HG03442 (cell line): Measurements from ENCODE around the gene IFT122.

ENCODE experiments used
- ATAC-seq: cut with Tn5 transposase; IDR thresholded peaks from one replicate; pipeline ENCODE4 v1.9.1; 2021; ENCODE audit warnings: mild to moderate bottlenecking, moderate library complexity; ENCODE audit not compliant: unreplicated experiment

The IFT122 gene

GRCh38 chr3:129413687-129414506 lies 26.1 kb upstream of the IFT122 start:
- peak; percentile 90 for ATAC-seq

GRCh38 chr3:129415378-129415777 lies 24.6 kb upstream of the IFT122 start:
- no peak for ATAC-seq

- no peak for ATAC-seq
Measured at GRCh38 chr3:129415830-129416229, 24.2 kb upstream of the IFT122 start.

GRCh38 chr3:129416415-129416814 lies 23.6 kb upstream of the IFT122 start:
- no peak for ATAC-seq

GRCh38 chr3:129417326-129417725 lies 22.7 kb upstream of the IFT122 start:
- no peak for ATAC-seq

GRCh38 chr3:129418041-129418973 lies 21.7 kb upstream of the IFT122 start:
- ATAC-seq: no peak

- no peak for ATAC-seq
Measured at GRCh38 chr3:129419476-129419875, 20.5 kb upstream of the IFT122 start.

GRCh38 chr3:129421236-129421883 lies 18.7 kb upstream of the IFT122 start:
- ATAC-seq: no peak

GRCh38 chr3:129421988-129422745 lies 17.9 kb upstream of the IFT122 start:
- no peak for ATAC-seq

- no peak for ATAC-seq
Measured at GRCh38 chr3:129422897-129423296, 17.1 kb upstream of the IFT122 start.

- peak; percentile 58 for ATAC-seq
Measured at GRCh38 chr3:129424185-129424841, 15.7 kb upstream of the IFT122 start.

GRCh38 chr3:129425213-129425612 lies 14.8 kb upstream of the IFT122 start:
- ATAC-seq: no peak

GRCh38 chr3:129425619-129426018 lies 14.4 kb upstream of the IFT122 start:
- ATAC-seq: no peak

GRCh38 chr3:129428007-129428375 lies 12.0 kb upstream of the IFT122 start:
- no peak for ATAC-seq

GRCh38 chr3:129428376-129429079 lies 11.5 kb upstream of the IFT122 start, which contains the start of gene EFCAB12:
TSS of gene EFCAB12 (minus strand) at chr3:129428636. CDS start at chr3:129428488, 148 bp downstream.
- ATAC-seq: peak; percentile 87

- no peak for ATAC-seq
Measured at GRCh38 chr3:129429080-129429451, 11.0 kb upstream of the IFT122 start.

- no peak for ATAC-seq
Measured at GRCh38 chr3:129429602-129430001, 10.4 kb upstream of the IFT122 start.

GRCh38 chr3:129432036-129432435 lies 8.0 kb upstream of the IFT122 start:
- no peak for ATAC-seq

- no peak for ATAC-seq
Measured at GRCh38 chr3:129432671-129433070, 7.4 kb upstream of the IFT122 start.
